ENCODE data around the gene TECTA. TPM values are rescaled to one million over a fixed set of nuclear protein-coding genes. Genes with fewer than 3 reads are reported as not detected.

TECTA gene
- total RNA-seq, 2 experiments from 2014 or later = 0.25 TPM

GRCh38 chr11:121070951-121071845 lies 29.8 kb upstream of the TECTA start:
- Mint-ChIP-seq H3K4me3 (no peak overlapping the region), H3K4me1 (no peaks in the 10 kb centered on the region), H3K36me3 (ENCODE audit: low read depth) (peaks cover 15% of the 10 kb centered on the region), H3K27ac (no peak overlapping the region), H3K9me3 (no peaks in the 10 kb centered on the region), H3K27me3 (no peaks in the 10 kb centered on the region)
- POLR2A ChIA-PET = no interaction called here
- CTCF ChIA-PET = no interaction called here
- DNase-seq = no peak

DNA sequence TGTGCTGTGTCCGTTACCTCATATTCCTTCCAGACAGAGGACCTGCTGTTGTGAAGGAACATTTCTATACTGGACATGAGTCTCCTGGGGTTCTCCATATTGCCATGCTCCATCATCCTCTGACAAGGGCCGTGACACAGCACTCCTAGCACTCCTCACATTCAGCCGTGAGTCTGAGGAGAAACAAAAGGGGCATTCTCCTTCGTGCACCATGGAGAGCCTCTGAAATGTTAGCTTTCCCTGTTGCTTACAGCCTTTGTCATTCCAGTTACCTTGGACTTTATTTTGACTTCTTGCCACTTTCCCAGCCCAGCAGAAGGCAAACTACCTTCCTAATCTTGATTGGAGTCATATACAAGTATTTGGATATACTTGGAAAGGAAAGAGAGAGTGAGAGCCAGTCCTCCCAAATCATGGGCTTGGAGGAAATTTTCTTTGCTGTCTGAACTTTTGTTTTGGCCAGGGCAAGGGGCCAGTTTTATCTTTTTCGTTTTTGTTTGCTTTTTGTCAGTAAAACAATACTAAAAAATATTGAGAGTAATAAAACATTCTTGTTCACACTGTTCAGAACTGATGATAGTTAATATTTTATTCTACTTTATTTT lies 29.1 kb upstream of the TECTA start:
- CTCF ChIA-PET = no interaction called here

DNA sequence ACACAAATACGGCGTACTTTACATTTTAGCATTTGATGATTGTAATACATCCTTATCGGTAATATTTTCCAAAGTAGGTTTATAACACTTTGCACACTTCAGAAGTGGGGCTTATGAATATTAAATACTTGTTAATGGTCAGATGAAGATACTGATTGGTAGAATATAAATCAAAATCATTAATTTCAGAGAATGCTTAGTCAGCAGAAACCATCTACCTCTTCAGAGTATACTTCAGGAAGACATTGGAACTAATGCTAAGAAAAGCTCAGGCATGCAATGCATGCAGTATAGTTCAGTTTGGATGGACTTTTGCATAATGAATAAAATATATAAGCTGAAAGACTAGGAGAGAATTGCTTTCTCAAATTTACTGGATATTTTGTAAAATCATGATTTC lies 19.7 kb upstream of the TECTA start:
- Mint-ChIP-seq H3K36me3 (ENCODE audit: low read depth) (peaks cover 1% of the 10 kb centered on the region), H3K4me3 (no peak overlapping the region), H3K9me3 (no peaks in the 10 kb centered on the region), H3K4me1 (peaks cover 13% of the 10 kb centered on the region), H3K27me3 (no peaks in the 10 kb centered on the region), H3K27ac (no peak overlapping the region)
- CTCF ChIA-PET = no interaction called here
- no peak for DNase-seq
- POLR2A ChIA-PET = no interaction called here

More for the DNA sequence above, 29.1 kb upstream of the TECTA start:
- Mint-ChIP-seq H3K36me3 (ENCODE audit: low read depth) (peaks cover 15% of the 10 kb centered on the region), H3K27me3 (no peaks in the 10 kb centered on the region), H3K4me1 (no peaks in the 10 kb centered on the region), H3K9me3 (no peaks in the 10 kb centered on the region), H3K27ac (no peak overlapping the region), H3K4me3 (no peak overlapping the region)
- DNase-seq = no peak
- POLR2A ChIA-PET = no interaction called here

- H3K4me3 Mint-ChIP-seq = no peak overlapping the region
- ChIA-PET POLR2A (interaction anchor here (0.6 kb wide), 1 partner anchor 1139 kb away, joined by 6 read pairs; no protein-coding TSS in a partner anchor), CTCF (no interaction called here)
- H3K9me3 Mint-ChIP-seq = no peaks in the 10 kb centered on the region
- no peaks in the 10 kb centered on the region for H3K27me3 Mint-ChIP-seq
- peaks cover 13% of the 10 kb centered on the region for H3K4me1 Mint-ChIP-seq
- DNase-seq = no peak
- no peak overlapping the region for H3K27ac Mint-ChIP-seq
- H3K36me3 Mint-ChIP-seq (ENCODE audit: low read depth) = peaks cover 1% of the 10 kb centered on the region
Measured at GRCh38 chr11:121082219-121082618, 18.8 kb upstream of the TECTA start.

DNA sequence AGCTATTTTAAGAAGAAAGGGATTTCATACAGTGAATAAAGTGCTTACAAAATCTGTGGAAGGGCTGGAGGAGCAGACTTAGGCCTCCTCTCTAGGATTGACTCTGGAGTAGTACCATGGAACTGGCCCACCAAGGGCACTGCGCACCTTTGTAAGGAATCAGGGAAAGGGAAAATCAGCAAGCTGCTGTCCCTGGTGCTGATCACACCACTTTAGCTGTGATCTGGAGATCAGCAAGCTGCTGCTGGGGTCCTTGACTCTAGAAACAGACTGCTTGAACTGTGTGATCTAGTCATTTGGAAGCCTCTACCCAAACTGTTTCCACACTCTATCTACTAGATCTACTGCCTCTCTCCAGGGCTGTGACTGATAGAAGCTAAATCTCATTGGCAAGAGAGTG lies 18.4 kb upstream of the TECTA start:
- H3K27me3 Mint-ChIP-seq = no peaks in the 10 kb centered on the region
- H3K9me3 Mint-ChIP-seq = no peaks in the 10 kb centered on the region
- peaks cover 5% of the 10 kb centered on the region for H3K36me3 Mint-ChIP-seq (ENCODE audit: low read depth)
- ChIA-PET CTCF (no interaction called here), POLR2A (interaction anchor here (0.6 kb wide), 1 partner anchor 1139 kb away, joined by 6 read pairs; no protein-coding TSS in a partner anchor)
- H3K4me3 Mint-ChIP-seq = no peak overlapping the region
- H3K27ac Mint-ChIP-seq = no peak overlapping the region
- no peak for DNase-seq
- peaks cover 13% of the 10 kb centered on the region for H3K4me1 Mint-ChIP-seq

- Mint-ChIP-seq H3K4me3 (no peak overlapping the region), H3K36me3 (ENCODE audit: low read depth) (peaks cover 9% of the 10 kb centered on the region), H3K4me1 (peaks cover 3% of the 10 kb centered on the region), H3K9me3 (no peaks in the 10 kb centered on the region), H3K27me3 (no peaks in the 10 kb centered on the region), H3K27ac (no peak overlapping the region)
- ChIA-PET POLR2A (no interaction called here), CTCF (no interaction called here)
- DNase-seq = no peak
Measured at GRCh38 chr11:121086866-121087265, 14.2 kb upstream of the TECTA start.

DNA sequence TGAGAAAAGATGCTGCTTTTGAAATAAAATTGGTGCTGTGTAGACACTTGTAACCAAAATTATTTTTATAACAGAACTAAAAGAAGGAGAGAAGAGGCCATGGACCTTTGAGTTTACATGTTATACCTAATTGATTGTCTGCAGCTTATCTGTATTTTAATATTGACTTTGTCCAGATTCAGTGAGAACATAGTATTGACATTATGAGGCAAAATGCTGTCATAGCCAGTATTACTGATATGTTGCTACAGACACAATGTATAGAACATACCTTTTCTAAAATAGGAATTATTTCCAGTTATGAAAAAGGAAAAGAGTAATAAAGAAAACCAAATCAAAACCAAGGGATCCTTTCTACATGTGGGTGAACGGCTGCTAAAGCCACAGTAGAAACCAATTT lies 11.5 kb upstream of the TECTA start:
- Mint-ChIP-seq H3K9me3 (no peaks in the 10 kb centered on the region), H3K27me3 (no peaks in the 10 kb centered on the region), H3K4me1 (peaks cover 3% of the 10 kb centered on the region), H3K36me3 (ENCODE audit: low read depth) (peaks cover 7% of the 10 kb centered on the region), H3K27ac (no peak overlapping the region), H3K4me3 (no peak overlapping the region)
- POLR2A ChIA-PET = no interaction called here
- CTCF ChIA-PET = no interaction called here
- DNase-seq = no peak

DNA sequence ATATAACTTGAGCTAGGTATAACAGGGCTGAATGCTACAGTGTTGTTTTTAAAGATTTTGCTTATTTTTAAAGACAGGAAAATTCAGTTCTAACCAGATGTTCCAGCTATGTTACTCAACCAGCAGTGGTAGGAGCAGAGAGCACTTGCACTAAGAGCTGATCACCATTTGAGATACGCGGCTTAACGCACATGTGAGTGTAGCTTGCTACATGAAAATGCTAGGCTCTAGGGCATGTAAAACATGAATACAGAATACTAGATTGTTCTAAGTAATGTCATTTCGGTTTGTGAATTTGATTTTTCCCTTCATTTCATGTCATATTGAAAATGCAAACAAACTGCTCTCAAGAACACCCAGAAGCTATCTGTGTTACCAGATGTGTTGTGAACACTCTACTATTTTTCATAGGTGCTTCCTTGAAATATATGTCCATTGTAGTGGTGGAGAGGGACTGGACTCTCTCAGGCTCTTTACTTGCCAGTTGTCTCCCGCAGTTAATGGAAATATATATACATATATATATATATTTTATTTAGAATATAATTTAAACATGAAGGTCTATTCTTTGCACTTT lies 10.8 kb upstream of the TECTA start:
- ChIA-PET POLR2A (no interaction called here), CTCF (no interaction called here)
- H3K9me3 Mint-ChIP-seq = no peaks in the 10 kb centered on the region
- no peak overlapping the region for H3K27ac Mint-ChIP-seq
- H3K36me3 Mint-ChIP-seq (ENCODE audit: low read depth) = peaks cover 7% of the 10 kb centered on the region
- H3K4me3 Mint-ChIP-seq = no peak overlapping the region
- no peak for DNase-seq
- peaks cover 3% of the 10 kb centered on the region for H3K4me1 Mint-ChIP-seq
- no peaks in the 10 kb centered on the region for H3K27me3 Mint-ChIP-seq

DNA sequence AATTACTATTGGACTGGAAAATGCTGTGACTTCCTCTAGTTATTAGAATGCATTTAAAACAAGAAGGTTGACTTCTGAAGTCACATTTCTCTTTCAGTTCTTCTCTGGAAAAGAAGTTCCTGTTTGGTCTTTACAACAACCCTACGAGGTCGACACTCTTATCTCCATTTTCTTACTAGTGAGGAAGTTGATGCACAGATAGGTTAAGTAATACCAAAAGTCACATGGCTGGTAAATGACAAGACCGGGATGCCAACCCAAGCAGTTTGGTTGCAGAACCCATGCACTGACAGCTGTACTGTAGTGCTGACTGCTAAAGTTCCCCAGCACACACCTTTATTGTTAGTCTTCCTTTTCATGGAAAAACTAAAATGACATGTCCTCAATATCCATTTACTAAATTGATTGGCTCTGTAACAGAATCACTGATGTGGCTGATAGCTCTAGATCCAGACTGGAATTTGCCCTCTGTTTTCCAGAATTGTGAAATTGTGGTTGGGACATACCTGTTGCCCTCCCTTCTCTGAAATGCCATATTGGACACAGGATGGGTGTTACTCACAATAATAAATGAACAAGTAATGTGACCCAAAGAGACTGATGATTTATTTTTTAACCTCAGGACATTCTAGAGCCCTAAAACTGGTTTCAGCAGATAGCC lies 9.4 kb upstream of the TECTA start:
- DNase-seq = no peak
- Mint-ChIP-seq H3K4me3 (no peak overlapping the region), H3K27ac (no peak overlapping the region), H3K9me3 (no peaks in the 10 kb centered on the region), H3K4me1 (peaks cover 3% of the 10 kb centered on the region), H3K36me3 (ENCODE audit: low read depth) (peaks cover 7% of the 10 kb centered on the region), H3K27me3 (no peaks in the 10 kb centered on the region)
- ChIA-PET CTCF (no interaction called here), POLR2A (no interaction called here)

GRCh38 chr11:121095561-121095960 lies 5.5 kb upstream of the TECTA start:
- no peak for DNase-seq
- no peak overlapping the region for H3K27ac Mint-ChIP-seq

GRCh38 chr11:121099364-121099763 lies 1.7 kb upstream of the TECTA start:
- ChIA-PET CTCF (interaction anchor here (0.7 kb wide), 1 partner anchor 47 kb away, joined by 4 read pairs; no protein-coding TSS in a partner anchor), POLR2A (no interaction called here)
- Mint-ChIP-seq H3K27me3 (peaks cover 7% of the 10 kb centered on the region), H3K4me3 (no peak overlapping the region), H3K36me3 (ENCODE audit: low read depth) (no peaks in the 10 kb centered on the region), H3K9me3 (no peaks in the 10 kb centered on the region), H3K4me1 (no peaks in the 10 kb centered on the region), H3K27ac (no peak overlapping the region)
- no peak for DNase-seq

More at GRCh38 chr11:121095561-121095960, 5.5 kb upstream of the TECTA start:
- Mint-ChIP-seq H3K27me3 (no peaks in the 10 kb centered on the region), H3K9me3 (no peaks in the 10 kb centered on the region), H3K4me3 (no peak overlapping the region), H3K4me1 (peaks cover 3% of the 10 kb centered on the region), H3K36me3 (ENCODE audit: low read depth) (no peaks in the 10 kb centered on the region)
- ChIA-PET CTCF (no interaction called here), POLR2A (no interaction called here)

DNA sequence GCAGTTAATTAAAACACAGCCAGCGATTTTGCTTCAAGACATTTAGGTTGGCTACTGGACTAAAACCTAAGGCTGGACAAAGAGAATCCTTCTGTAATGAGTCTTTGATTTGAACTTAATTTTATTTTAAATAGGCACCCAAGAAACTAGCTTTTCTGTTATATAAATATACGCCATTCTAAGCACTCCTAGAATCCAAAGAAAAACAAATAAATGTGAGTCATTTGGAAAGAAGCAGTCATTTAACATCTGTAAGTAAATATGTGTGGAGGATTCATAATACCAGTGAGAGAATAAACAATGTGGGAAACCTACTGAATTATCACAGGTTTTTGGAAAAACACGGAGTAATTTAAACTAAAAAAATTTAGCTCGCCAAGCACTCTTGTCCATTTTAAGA lies 1.2 kb upstream of the TECTA start:
- H3K36me3 Mint-ChIP-seq (ENCODE audit: low read depth) = no peaks in the 10 kb centered on the region
- no peaks in the 10 kb centered on the region for H3K4me1 Mint-ChIP-seq
- H3K4me3 Mint-ChIP-seq = no peak overlapping the region
- no peak overlapping the region for H3K27ac Mint-ChIP-seq
- peaks cover 7% of the 10 kb centered on the region for H3K27me3 Mint-ChIP-seq
- DNase-seq = no peak
- ChIA-PET CTCF (no interaction called here), POLR2A (no interaction called here)
- H3K9me3 Mint-ChIP-seq = no peaks in the 10 kb centered on the region

DNA sequence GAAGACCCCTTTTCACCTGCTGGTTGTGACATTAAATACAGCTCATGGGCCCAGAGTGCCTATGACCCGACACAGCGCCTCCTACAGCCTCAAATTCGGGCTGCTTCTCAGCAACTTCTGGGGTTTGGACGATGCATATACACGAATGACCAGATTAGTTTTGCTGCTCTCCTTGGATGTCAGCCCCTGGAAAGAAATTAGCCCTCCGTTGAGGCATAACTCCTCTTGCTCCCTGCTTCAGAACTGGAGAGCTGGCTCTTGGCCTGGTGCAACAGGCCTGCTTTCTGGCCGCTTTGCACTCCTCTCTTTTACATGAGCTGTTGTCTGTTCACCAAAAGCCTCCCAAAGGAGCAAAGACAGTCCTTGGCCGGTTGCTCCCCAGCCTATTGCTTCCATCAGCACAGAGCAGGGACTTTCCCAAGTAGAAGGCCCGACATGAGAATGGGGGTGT lies 3.3 kb downstream of the TECTA start:
- CTCF ChIA-PET = no interaction called here
- POLR2A ChIA-PET = no interaction called here
- no peak overlapping the region for H3K27ac Mint-ChIP-seq
- H3K9me3 Mint-ChIP-seq = no peaks in the 10 kb centered on the region
- H3K36me3 Mint-ChIP-seq (ENCODE audit: low read depth) = no peaks in the 10 kb centered on the region
- peaks cover 7% of the 10 kb centered on the region for H3K27me3 Mint-ChIP-seq
- H3K4me1 Mint-ChIP-seq = no peaks in the 10 kb centered on the region
- H3K4me3 Mint-ChIP-seq = no peak overlapping the region
- no peak for DNase-seq
